HG03060 (cell line): ENCODE measurements around the gene SPDYE1.
"Not testable (repeated sequence)": the region's sequence is repeated elsewhere in the genome, so short reads cannot be mapped to it uniquely, and the experiment has no call there.

Experiments
- ATAC-seq: cut with Tn5 transposase; IDR thresholded peaks from one replicate; pipeline ENCODE4 v1.9.1; 2021; ENCODE audit warnings: low read depth, moderate number of reproducible peaks; ENCODE audit not compliant: unreplicated experiment

The SPDYE1 gene

DNA sequence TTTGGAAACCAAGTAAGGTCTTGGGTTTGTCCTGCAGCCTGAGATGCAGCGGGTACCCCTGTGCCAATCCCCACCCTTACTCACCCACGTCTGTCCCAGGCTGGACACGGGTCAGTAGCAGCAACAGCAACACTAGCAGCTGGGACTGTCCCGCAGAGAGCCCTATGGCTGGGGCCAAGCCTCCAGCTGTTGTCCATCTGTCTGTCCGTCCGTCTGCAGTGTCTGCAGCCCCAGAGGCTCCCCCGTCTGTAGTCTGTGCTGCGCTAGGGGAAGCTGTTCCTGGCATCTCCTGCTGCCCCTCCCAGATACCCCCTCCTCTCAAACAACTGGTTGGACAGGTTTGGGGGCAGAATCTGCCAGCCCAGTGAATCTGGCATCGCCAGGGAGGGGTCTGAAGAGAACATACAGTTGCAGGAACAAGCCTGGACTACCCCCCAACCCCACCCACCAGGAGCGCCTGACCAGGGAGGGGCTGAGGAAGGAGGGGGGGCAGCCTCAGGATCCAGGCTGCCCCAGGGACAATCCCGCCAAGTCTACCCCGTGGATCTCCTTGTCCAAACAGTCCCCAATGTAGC is 7.6 kb upstream of the SPDYE1 start:
- not testable (repeated sequence) for ATAC-seq

GRCh38 chr7:43990829-43991228 is 6.9 kb upstream of the SPDYE1 start:
- not testable (repeated sequence) for ATAC-seq

DNA sequence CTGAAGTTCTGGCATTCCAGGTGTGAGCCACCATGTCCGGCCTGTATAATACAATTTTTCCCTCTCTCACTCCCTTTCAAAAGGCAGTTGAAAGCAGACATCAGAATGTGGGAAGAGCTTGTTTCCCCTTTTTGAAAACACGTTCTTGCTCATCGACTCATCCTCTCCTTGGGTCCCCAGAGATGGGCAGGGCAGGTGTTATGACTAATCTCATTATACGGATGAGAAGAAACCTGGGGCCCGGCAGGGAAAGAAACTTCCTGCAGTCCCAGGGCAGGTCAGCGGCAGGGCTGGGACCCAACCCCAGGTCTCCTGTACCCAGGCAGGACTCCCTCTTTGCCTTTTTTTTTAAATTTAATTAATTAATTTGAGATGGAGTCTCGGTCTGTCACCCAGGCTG is 4.8 kb upstream of the SPDYE1 start:
- peak; percentile 90 for ATAC-seq

- ATAC-seq: not testable (repeated sequence)
Measured at GRCh38 chr7:43994681-43995080, 3.0 kb upstream of the SPDYE1 start.

GRCh38 chr7:44012081-44012480 is 14.4 kb downstream of the SPDYE1 start:
- ATAC-seq: not testable (repeated sequence)

GRCh38 chr7:44015090-44015489 is 17.4 kb downstream of the SPDYE1 start:
- ATAC-seq: not testable (repeated sequence)

- peak; percentile 89 for ATAC-seq
Measured at GRCh38 chr7:44018857-44019807, 21.4 kb downstream of the SPDYE1 start.

- ATAC-seq: not testable (repeated sequence)
Measured at GRCh38 chr7:44019825-44020224, 22.1 kb downstream of the SPDYE1 start.

DNA sequence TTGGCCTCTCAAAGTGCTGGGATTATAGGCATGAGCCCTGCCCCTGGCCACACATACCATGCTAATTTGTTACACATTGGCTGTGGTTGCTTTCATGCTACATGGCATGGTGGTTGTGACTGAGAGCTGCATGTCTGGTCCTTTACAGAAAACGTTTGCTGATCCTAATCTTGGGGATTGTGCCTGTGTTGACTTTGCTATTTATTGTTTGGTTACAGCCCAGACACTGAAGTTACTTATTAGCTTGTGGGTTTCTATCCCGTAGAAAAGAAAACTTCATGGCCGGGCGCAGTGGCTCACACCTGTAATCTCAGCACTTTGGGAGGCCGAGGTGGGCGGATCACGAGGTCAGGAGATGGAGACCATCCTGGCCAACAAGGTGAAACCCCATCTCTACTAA is 24.4 kb downstream of the SPDYE1 start:
- ATAC-seq: not testable (repeated sequence)

DNA sequence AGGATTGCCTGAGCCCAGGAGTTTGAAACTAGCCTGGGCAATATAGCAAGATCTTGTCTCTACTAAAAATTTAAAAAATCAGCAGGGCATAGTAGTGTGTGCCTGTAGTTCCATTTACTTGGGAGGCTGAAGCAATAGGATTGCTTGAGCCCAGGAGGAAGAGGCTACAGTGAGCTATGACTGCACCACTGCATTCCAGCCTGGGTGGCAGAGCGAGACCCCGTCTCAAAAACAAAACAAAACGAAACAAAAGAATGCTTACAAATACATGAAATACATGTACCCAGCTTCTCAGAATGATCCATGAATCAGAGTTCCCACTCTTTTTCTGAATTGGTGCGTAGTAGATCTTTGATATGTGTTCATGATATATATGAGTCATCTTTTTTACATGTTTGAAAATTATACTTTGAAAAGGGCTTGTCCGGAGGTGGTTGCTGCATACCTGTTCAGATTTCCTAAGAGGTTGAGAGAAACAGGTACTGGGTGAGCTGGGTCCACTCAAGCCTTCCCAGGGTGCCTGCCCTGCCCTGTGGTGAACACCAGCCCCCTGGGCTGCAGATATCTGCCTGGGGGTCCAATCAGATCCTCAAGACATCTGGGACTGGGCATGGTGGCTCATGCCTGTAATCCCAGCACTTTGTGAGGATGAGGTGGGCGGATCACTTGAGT is 25.2 kb downstream of the SPDYE1 start:
- not testable (repeated sequence) for ATAC-seq

DNA sequence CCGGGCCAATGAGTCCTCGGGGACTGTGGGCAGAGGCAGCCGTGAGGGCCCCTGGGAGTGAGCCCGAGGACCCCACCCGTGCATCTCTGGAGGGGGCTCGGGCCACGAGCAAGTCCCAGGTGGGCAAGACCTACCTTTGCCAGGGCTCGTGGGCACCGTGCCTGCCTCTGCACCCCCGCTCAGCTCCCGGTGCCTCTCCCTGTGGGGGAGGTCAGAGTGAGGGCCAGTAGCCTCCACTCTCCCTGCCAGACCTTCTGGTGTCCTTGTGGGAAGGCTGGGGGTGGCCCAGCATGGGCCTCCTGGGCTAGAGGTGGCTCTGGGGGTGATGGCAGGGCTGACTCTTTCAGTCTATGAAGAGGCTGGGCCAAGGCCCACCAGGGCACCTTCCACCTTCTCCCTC is 31.7 kb downstream of the SPDYE1 start:
- not testable (repeated sequence) for ATAC-seq

DNA sequence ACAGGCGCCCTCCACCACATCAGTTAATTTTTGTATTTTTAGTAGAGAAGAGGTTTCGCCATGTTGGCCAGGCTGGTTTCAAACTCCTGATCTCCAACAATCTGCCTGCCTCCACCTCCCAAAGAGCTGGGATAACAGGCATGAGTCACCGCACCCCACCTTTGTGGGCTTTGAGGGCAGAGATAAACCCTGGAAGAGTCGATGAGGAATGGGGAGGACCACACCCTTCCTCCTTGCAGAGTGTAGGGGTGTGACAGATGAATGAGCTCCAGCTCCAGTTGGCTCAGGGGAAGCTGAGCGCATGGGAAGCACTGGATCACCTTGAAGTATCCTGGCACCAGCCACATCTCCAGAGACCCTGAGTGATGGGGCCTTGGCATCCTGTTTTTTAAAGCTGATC is 32.3 kb downstream of the SPDYE1 start:
- ATAC-seq: not testable (repeated sequence)

GRCh38 chr7:44031319-44031718 is 33.6 kb downstream of the SPDYE1 start:
- ATAC-seq: not testable (repeated sequence)

DNA sequence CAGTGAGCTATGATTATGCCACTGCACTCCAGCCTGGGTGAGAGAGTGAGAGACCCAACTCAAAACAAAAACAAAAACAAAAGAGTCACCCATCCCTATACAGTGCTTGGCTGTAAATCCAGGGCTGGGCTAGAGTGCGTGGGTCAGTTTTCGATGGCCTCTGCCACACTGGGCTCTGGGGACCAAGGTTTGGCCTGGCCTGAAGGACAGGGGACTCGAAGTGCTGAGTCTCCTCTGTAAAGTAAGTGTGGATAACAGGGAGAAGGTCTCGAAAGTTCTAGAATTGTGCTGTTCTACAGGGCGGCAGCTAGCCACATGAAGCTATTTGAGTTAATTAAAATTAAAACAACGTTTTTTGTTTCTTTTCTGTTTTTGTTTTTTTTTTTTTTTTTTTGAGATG is 34.3 kb downstream of the SPDYE1 start:
- ATAC-seq: not testable (repeated sequence)

DNA sequence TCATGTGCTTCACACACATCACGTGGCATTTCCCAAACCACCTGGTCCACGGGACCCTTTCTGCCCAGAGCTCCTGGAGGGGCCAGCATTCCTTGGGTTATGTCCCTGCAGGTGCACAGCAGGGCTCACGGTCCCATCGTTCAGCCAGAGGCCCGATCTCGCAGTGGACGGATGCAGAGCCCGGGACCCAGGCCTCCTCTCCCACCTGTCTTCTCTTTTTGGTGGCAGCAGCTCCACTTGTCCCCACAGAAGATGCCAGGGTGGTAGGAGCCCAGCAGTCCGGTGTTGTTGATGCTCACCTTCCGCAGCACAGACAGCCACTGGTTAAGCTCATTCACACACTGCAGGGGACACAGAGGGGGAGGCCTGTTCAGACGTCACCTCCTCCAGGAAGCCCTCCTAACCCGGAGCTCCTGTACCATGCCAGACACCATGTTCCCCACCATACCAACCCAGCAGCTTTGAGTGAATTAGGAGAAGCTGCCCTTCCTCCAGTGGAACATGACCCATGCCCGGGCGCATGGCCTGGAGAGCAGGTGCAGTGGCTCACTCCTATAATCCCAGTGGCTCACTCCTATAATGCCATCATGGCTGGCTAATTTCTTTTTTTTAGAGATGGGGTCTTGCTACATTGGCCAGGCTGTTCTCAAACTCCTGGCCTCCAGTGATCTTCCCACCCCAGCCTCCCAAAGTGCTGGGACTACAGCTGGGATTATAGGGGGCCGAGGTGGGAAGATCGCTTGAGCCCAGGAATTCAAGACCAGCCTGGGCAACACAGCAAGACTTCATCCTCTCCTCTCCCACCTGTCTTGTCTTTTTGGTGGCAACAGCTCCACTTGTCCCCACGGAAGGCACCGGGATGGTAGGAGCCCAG is 36.5 kb downstream of the SPDYE1 start:
- not testable (repeated sequence) for ATAC-seq

- not testable (repeated sequence) for ATAC-seq
Measured at GRCh38 chr7:44036364-44036763, 38.7 kb downstream of the SPDYE1 start.

DNA sequence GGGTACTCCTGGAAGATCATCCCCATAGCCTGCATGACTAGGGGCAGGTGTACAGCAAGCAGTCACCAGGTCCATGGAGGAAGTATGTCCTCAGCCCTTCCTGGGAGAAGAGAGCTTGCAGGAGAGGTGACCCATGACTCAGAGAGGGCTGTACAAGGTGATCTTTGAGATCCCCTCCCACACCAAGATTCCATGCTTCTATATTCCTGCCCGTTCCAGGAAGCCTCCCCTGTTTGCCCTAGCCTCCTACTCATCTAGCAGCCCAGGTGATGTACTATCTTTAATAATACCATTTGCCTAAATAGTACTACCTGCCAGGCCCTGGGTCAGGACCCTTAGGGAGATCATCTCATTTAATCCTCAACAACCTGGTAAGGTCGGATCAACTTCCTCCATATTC is 40.3 kb downstream of the SPDYE1 start:
- not testable (repeated sequence) for ATAC-seq

DNA sequence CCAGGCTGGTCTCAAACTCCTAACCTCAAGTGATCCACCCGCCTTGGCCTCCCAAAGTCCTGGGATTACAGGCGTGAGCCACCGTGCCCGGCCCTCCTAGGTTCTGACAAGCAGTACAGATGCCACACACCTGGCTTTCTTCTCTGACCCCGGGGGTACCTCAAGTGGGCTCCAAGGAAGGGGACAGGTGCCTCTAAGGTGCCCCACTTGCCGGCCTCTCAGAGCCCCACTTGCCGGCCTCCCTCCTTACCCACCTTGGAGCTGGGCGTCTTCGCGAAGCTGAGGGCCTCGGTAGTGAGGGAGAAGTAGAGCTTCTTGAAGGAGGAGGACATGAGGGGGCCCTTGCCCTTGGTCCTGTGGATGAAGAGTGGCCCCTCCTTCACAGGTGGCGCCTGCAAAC is 40.9 kb downstream of the SPDYE1 start:
- ATAC-seq: not testable (repeated sequence)

- ATAC-seq: peak; percentile 50
Measured at GRCh38 chr7:44038961-44039558, 41.4 kb downstream of the SPDYE1 start.
